ENCODE measurements around the gene STAT1.

The STAT1 gene

DNA sequence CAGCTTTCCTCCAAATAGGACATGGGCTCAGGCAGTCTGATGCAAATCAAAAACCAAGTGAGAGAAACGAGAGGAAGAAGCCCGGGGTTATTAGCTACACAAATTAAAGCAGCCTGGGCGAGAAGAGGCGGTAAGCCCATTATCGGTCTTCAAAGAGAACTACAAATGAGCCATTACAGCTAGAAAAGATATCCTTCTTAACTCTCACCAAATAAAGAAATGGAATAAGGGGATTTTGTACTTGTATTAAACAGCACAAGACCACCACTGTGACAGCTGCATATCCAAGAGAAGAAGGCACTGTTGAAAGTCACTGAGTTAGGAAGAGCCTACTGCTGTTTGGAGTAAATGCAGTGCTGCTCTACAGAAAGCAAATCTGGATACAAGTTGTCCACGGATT, 32.6 kb downstream of the STAT1 start:
- peak overlapping the region; percentile 67 for H3K27ac ChIP-seq (ENCODE audit: low read depth, low read length, poor library complexity, severe bottlenecking)
- no peak overlapping the region for H3K4me2 ChIP-seq (ENCODE audit: low read length)

DNA sequence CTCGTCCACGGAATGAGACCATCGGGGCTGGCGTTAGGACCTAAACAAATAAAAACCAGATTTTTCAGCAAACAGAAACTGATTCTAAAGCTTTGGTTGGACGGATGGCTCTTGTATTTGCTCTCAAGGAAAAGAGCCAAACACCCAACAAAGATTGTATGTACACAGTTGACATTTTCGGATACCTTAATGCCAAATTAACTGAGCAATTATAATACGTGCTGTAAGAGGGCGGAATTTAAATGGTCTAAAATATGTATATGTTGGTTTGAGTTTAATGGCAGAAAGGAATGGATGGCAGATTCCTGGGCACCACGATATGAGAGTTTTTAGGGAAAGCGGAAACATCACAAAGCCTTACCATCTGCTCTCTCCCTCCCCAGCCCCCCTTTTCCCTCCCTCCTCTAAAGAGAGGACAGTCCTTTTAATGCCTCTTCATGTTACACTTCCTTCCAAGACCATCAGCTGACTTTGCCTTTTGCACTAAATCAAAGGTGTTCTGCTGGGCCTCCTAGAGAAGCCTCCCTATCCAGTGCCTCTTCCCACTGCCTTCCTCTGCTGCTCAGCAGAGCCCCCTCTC, 33.3 kb downstream of the STAT1 start:
- H3F3A ChIP-seq (ENCODE audit: insufficient read depth, low read length) = no peaks in the 10 kb centered on the region
- H3K9me2 ChIP-seq (ENCODE audit: low read depth, low read length) = no peaks in the 10 kb centered on the region
- TF ChIP-seq, protein P1, sequence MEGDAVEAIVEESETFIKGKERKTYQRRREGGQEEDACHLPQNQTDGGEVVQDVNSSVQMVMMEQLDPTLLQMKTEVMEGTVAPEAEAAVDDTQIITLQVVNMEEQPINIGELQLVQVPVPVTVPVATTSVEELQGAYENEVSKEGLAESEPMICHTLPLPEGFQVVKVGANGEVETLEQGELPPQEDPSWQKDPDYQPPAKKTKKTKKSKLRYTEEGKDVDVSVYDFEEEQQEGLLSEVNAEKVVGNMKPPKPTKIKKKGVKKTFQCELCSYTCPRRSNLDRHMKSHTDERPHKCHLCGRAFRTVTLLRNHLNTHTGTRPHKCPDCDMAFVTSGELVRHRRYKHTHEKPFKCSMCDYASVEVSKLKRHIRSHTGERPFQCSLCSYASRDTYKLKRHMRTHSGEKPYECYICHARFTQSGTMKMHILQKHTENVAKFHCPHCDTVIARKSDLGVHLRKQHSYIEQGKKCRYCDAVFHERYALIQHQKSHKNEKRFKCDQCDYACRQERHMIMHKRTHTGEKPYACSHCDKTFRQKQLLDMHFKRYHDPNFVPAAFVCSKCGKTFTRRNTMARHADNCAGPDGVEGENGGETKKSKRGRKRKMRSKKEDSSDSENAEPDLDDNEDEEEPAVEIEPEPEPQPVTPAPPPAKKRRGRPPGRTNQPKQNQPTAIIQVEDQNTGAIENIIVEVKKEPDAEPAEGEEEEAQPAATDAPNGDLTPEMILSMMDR (IDR thresholded peaks at IDR 0.05; ENCODE audit: low read length) = no peak
- no peak for TF ChIP-seq EZH2 (IDR thresholded peaks at IDR 0.05; ENCODE audit: borderline replicate concordance, low read length)
- no peak overlapping the region for H2AFZ ChIP-seq (ENCODE audit: low read length)
- H3K36me3 ChIP-seq (ENCODE audit: insufficient read depth, low read length) = peaks cover 85% of the 10 kb centered on the region
- H4K20me1 ChIP-seq (ENCODE audit: insufficient read depth, low read length) = no peaks in the 10 kb centered on the region
- no peaks in the 10 kb centered on the region for H3K79me2 ChIP-seq (ENCODE audit: insufficient read depth, low read length)
- no peak overlapping the region for H3K4me3 ChIP-seq (ENCODE audit: low read depth, low read length, poor library complexity, severe bottlenecking)
- H3K27me3 ChIP-seq (ENCODE audit: insufficient read depth, low read length) = no peaks in the 10 kb centered on the region
- H3K27ac ChIP-seq (ENCODE audit: low read depth, low read length, poor library complexity, severe bottlenecking) = peak overlapping the region; percentile 67
- H3K4me2 ChIP-seq (ENCODE audit: low read length) = no peak overlapping the region
- H3K9me3 ChIP-seq (ENCODE audit: low read length) = no peaks in the 10 kb centered on the region
- peaks cover 24% of the 10 kb centered on the region for H3K4me1 ChIP-seq (ENCODE audit: insufficient read depth, low read length, severe bottlenecking)
- no peak overlapping the region for H3K9ac ChIP-seq (ENCODE audit: low read length)

More for the DNA sequence above, 32.6 kb downstream of the STAT1 start:
- Histone ChIP-seq H3K9me3 (ENCODE audit: low read length) (no peaks in the 10 kb centered on the region), H3K4me3 (ENCODE audit: low read depth, low read length, poor library complexity, severe bottlenecking) (no peak overlapping the region), H3K9me2 (ENCODE audit: low read depth, low read length) (no peaks in the 10 kb centered on the region), H2AFZ (ENCODE audit: low read length) (no peak overlapping the region), H3K36me3 (ENCODE audit: insufficient read depth, low read length) (peaks cover 86% of the 10 kb centered on the region), H4K20me1 (ENCODE audit: insufficient read depth, low read length) (no peaks in the 10 kb centered on the region), H3K27me3 (ENCODE audit: insufficient read depth, low read length) (no peaks in the 10 kb centered on the region), H3K79me2 (ENCODE audit: insufficient read depth, low read length) (no peaks in the 10 kb centered on the region), H3K4me1 (ENCODE audit: insufficient read depth, low read length, severe bottlenecking) (peaks cover 24% of the 10 kb centered on the region), H3F3A (ENCODE audit: insufficient read depth, low read length) (no peaks in the 10 kb centered on the region), H3K9ac (ENCODE audit: low read length) (no peak overlapping the region)
- TF ChIP-seq, protein P1 (IDR thresholded peaks at IDR 0.05; ENCODE audit: low read length) = no peak
- no peak for TF ChIP-seq EZH2 (IDR thresholded peaks at IDR 0.05; ENCODE audit: borderline replicate concordance, low read length)

DNA sequence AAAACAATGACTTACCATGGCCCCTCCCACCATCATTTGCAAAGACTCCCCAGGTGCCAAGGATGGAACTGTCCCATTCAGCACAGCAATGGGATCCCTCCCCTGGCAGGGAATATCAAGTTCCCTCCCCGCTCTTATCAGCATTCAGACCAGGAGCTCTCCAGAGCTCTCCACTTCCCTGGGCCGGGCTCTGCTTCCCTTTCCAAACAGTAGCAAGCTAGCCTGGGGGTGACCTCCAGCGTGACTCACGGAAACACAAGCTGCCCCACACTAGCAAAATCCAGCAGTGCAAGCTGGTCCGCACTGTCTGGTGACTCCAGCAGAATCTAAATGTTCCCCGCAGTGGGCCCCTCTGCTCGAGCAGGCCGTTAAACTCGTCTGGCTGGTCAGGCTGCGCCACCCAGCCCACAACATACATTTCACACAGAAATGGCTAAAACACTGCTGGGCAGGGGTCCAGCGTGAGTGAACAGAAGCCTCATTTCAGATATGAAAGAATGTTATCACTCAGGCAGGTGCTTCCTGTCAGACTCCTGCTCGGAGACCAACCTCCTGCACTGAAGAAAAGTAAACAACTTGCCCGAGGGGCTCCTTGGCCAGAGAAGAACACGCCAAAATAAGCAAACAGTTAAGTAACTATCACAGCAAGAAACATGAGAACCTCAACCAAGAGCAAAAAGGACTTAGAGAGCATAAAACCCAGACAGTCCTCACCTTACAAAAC, 33.9 kb downstream of the STAT1 start:
- H3K36me3 ChIP-seq (ENCODE audit: insufficient read depth, low read length) = peaks cover 85% of the 10 kb centered on the region
- no peak overlapping the region for H3K9ac ChIP-seq (ENCODE audit: low read length)
- TF ChIP-seq, protein P1 (IDR thresholded peaks at IDR 0.05; ENCODE audit: low read length) = no peak
- TF ChIP-seq EZH2 (IDR thresholded peaks at IDR 0.05; ENCODE audit: borderline replicate concordance, low read length) = no peak
- no peak overlapping the region for H3K4me3 ChIP-seq (ENCODE audit: low read depth, low read length, poor library complexity, severe bottlenecking)
- no peaks in the 10 kb centered on the region for H3K9me3 ChIP-seq (ENCODE audit: low read length)
- H3K4me2 ChIP-seq (ENCODE audit: low read length) = no peak overlapping the region; the same call in 1 of the 2 replicates
- H3K4me1 ChIP-seq (ENCODE audit: insufficient read depth, low read length, severe bottlenecking) = peaks cover 24% of the 10 kb centered on the region
- no peak overlapping the region for H2AFZ ChIP-seq (ENCODE audit: low read length)
- no peaks in the 10 kb centered on the region for H3K9me2 ChIP-seq (ENCODE audit: low read depth, low read length)
- peak overlapping the region; percentile 67 for H3K27ac ChIP-seq (ENCODE audit: low read depth, low read length, poor library complexity, severe bottlenecking)
- no peaks in the 10 kb centered on the region for H3K27me3 ChIP-seq (ENCODE audit: insufficient read depth, low read length)
- H3K79me2 ChIP-seq (ENCODE audit: insufficient read depth, low read length) = no peaks in the 10 kb centered on the region
- no peaks in the 10 kb centered on the region for H3F3A ChIP-seq (ENCODE audit: insufficient read depth, low read length)
- no peaks in the 10 kb centered on the region for H4K20me1 ChIP-seq (ENCODE audit: insufficient read depth, low read length)

Data from OCI-LY1 (cell line).